Spleen (tissue), 7 donors: ENCODE measurements around the gene ERC1.

ENCODE experiments used
- CTCF ChIP-seq, 11 experiments: fragments of 200-600 bp in 7 of 11; fragments of 450-650 bp in 4 of 11; sonication (generic) in 4 of 11; IDR thresholded peaks in 8 of 11; conservative IDR thresholded peaks in 3 of 11; 1 replicate in 7 of 11; 2 replicates in 4 of 11; pipeline versions ENCODE4 v1.4.0 to v1.8.0; 2016 to 2021; ENCODE audit warnings: antibody characterized with exemption in 11 of 11, inconsistent platforms in 4 of 11, mild to moderate bottlenecking in 1 of 11
- POLR2A ChIP-seq, 3 donors: fragments of 450-650 bp; IDR thresholded peaks; one replicate each; pipeline ENCODE4 v1.5.1; 2017; ENCODE audit warnings: antibody characterized with exemption in 3 of 3, mild to moderate bottlenecking in 1 of 3
- POLR2AphosphoS5 ChIP-seq, 3 donors: sonication (generic); formaldehyde crosslinking; IDR thresholded peaks; one replicate each; pipeline ENCODE4 v1.5.1; 2017; ENCODE audit warnings: antibody characterized with exemption in 3 of 3
- donor health status: DM: no; HTN: no; CAD: no; lungs with moderate emphysema.
- donor health status: DM: no; HTN: no; CAD: no.
- donor health status: DM: no; HTN: no; CAD: no.

GRCh38 chr12:1056390-1056789 lies 65.4 kb downstream of the ERC1 start:
- TF ChIP-seq CTCF (IDR thresholded peaks at IDR 0.05 in 8 of 11, conservative IDR thresholded peaks at IDR 0.05 in 3 of 11) (no peak), POLR2AphosphoS5 (IDR thresholded peaks at IDR 0.05) (no peak), POLR2A (IDR thresholded peaks at IDR 0.05) (no peak)
